HEK293T (cell line): ENCODE results near the gene ZBTB2.

Source experiments
- CTCF ChIA-PET: fragments of 350-600 bp; formaldehyde crosslinking; extraction: SDS; loops from one replicate; lab custom pipeline; 2021; ENCODE audit warnings: antibody characterized with exemption, inconsistent platforms; lab: Yijun Ruan, JAX
- POLR2A ChIA-PET: fragments of 350-600 bp; formaldehyde crosslinking; extraction: SDS; loops from one replicate; lab custom pipeline; 2020; ENCODE audit warnings: antibody characterized with exemption, inconsistent platforms; lab: Yijun Ruan, JAX
- DNase-seq: peaks from one replicate; pipeline ENCODE4 v3.0.0; 2012; ENCODE audit warnings: mixed read lengths; ENCODE audit errors: extremely low spot score
- ARNT ChIP-seq: fragments of 450-650 bp; IDR thresholded peaks from 2 replicates; pipeline ENCODE4 v1.6.1; 2017; ENCODE audit warnings: mild to moderate bottlenecking
- BHLHE40 ChIP-seq: fragments of 450-650 bp; IDR thresholded peaks from 2 replicates; pipeline ENCODE4 v1.6.1; 2016; ENCODE audit warnings: mild to moderate bottlenecking, moderate library complexity, borderline replicate concordance
- CTBP1 ChIP-seq: fragments of 450-650 bp; IDR thresholded peaks from 2 replicates; pipeline ENCODE4 v1.6.1; 2016; ENCODE audit warnings: borderline replicate concordance
- ELF4 ChIP-seq: fragments of 450-650 bp; IDR thresholded peaks from 2 replicates; pipeline ENCODE4 v1.6.1; 2017; ENCODE audit warnings: antibody characterized with exemption
- FOXA1 ChIP-seq: fragments of 450-650 bp; IDR thresholded peaks from 2 replicates; pipeline ENCODE4 v1.6.1; 2016; ENCODE audit warnings: mild to moderate bottlenecking
- FOXK2 ChIP-seq: fragments of 450-650 bp; IDR thresholded peaks from 2 replicates; pipeline ENCODE4 v1.6.1; 2016; ENCODE audit warnings: mild to moderate bottlenecking
- FOXM1 ChIP-seq: fragments of 450-650 bp; IDR thresholded peaks from 2 replicates; pipeline ENCODE4 v1.6.1; 2017; ENCODE audit warnings: mild to moderate bottlenecking, borderline replicate concordance
- HDGF ChIP-seq: fragments of 450-650 bp; IDR thresholded peaks from 2 replicates; pipeline ENCODE4 v1.6.1; 2017; ENCODE audit warnings: antibody characterized with exemption, borderline replicate concordance
- L3MBTL2 ChIP-seq: fragments of 450-650 bp; conservative IDR thresholded peaks from 2 replicates; pipeline ENCODE4 v1.6.1; 2016; ENCODE audit warnings: mild to moderate bottlenecking
- LEF1 ChIP-seq: fragments of 450-650 bp; IDR thresholded peaks from 2 replicates; pipeline ENCODE4 v1.6.1; 2017; ENCODE audit warnings: mild to moderate bottlenecking, borderline replicate concordance
- NFRKB ChIP-seq: fragments of 450-650 bp; IDR thresholded peaks from 2 replicates; pipeline ENCODE4 v1.6.1; 2016; ENCODE audit warnings: mild to moderate bottlenecking, moderate library complexity
- SP1 ChIP-seq: fragments of 450-650 bp; IDR thresholded peaks from 2 replicates; pipeline ENCODE4 v1.6.1; 2017
- SUZ12 ChIP-seq: fragments of 450-650 bp; IDR thresholded peaks from 2 replicates; pipeline ENCODE4 v1.6.1; 2016; ENCODE audit warnings: mild to moderate bottlenecking
- TARDBP ChIP-seq: fragments of 450-650 bp; IDR thresholded peaks from 2 replicates; pipeline ENCODE4 v1.6.1; 2016
- ZNF384 ChIP-seq: fragments of 450-650 bp; IDR thresholded peaks from 2 replicates; pipeline ENCODE4 v1.6.1; 2016
- TF ChIP-seq, protein P1 (sequence below): fragments of 450-650 bp; IDR thresholded peaks from 2 replicates; pipeline ENCODE4 v1.6.1; 2016

ZBTB2 gene, protein sequence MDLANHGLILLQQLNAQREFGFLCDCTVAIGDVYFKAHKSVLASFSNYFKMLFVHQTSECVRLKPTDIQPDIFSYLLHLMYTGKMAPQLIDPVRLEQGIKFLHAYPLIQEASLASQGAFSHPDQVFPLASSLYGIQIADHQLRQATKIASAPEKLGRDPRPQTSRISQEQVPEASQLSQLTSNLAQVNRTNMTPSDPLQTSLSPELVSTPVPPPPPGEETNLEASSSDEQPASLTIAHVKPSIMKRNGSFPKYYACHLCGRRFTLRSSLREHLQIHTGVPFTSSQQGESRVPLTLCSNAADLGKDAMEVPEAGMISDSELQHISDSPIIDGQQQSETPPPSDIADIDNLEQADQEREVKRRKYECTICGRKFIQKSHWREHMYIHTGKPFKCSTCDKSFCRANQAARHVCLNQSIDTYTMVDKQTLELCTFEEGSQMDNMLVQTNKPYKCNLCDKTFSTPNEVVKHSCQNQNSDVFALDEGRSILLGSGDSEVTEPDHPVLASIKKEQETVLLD

DNA sequence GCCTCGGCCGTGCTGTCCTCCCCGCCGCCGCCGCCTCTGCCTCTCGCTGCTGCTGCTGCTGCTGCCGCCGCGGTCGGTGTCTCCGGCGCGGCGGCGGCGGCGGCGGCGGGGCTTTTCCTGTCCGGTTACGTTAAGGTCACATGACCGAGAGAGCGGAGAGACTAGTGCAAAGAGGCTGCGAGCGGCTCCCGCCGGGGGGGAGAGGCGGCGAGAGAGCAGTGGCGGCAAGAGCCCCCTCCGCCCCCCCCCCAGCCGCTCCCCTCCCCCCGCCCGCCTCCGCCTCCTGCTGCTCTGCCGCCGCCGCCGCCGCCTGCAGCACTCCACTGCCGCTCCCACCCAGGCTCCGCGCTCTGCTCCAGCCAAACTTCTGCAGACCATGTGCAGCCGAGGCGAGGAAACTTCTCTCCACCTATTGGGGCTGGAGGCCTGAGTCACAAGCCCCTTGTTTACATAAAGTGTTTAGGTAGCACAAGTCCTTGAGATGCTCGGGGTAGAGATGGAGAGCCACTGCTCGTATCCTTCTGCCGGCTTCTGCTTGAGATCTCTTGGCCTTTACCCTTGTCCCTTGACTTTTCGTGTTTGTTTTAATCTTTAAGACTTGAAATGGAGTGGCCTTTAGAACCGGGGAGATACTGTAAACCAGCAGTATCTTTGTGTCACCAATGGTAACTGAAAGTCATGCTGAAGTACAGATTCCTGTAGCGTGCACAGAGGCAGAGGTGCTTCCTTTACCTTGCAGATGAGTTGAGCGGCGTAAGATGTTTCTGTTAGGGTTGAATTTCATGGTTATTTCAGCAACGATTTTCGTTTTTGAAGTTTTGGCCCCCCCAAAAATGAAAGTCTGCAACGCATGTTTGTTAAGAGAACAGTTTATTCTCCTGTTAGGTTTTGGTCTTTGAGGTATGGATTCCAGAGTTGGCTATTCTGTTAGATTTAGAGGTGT is at the start of gene ZBTB2:
ZBTB2 (minus strand) TSS at position 89 of the 943 bp plus-strand sequence. CDS start 17,922 bp downstream, outside the sequence.
- ChIA-PET CTCF (no interaction called here), POLR2A (no interaction called here)
- peak; percentile 72 for DNase-seq
- TF ChIP-seq ARNT (no peak), L3MBTL2 (peak; percentile 82)

DNA sequence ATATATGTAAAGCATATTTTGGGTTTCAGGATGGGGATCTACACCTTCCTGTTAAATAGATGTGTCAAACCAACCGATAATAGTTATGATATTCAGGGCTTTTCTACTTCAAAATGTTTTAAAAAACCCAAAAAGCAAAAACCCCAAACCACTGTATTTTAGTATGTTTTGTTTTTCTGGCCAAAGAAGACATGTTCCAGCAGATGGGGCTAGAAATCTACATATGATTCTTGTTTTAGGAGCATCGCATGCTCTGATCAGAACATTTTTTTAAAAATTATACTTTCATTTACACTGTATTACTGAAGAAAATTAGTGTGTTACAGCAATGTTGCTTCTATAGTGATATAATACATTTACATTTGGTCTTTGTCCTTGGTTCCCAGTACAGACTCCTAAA is 49.6 kb upstream of the ZBTB2 start:
- ChIA-PET CTCF (interaction anchor here (0.6 to 0.8 kb wide), 3 partner anchors 27 to 761 kb away, joined by 4 to 5 read pairs (median 4); no protein-coding TSS in a partner anchor), POLR2A (interaction anchor here (1.0 kb wide), 1 partner anchor 47 kb away, joined by 4 read pairs; no protein-coding TSS in a partner anchor)
- DNase-seq: no peak
- no peak for TF ChIP-seq ZNF384
- no peak for TF ChIP-seq SP1
- TF ChIP-seq FOXM1: no peak
- no peak for TF ChIP-seq LEF1
- TF ChIP-seq ELF4: no peak
- TF ChIP-seq NFRKB: no peak
- TF ChIP-seq BHLHE40: no peak

DNA sequence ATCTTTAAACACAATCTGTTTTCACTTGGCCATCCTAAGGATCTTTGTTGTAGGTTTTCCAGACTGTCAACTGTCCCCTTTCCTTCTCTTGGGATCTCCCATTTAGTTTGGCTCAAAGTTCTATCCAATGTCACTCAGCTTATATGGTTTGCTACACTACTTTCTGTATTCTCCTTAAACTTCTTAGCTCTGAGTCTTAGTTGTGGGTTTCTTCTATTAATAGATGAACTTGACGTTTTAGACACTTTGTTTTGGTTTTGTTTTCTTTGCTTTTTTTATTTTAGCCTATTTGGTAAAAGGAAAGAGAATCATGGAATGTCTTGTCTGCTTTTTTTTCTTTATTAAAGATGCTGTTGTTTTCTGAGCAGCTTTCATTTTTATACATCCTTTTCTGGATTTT is 49.1 kb upstream of the ZBTB2 start:
- ChIA-PET CTCF (interaction anchor here (0.8 kb wide), 1 partner anchor 761 kb away, joined by 4 read pairs; no protein-coding TSS in a partner anchor), POLR2A (no interaction called here)
- no peak for DNase-seq
- no peak for TF ChIP-seq ELF4
- TF ChIP-seq ZNF384: no peak
- TF ChIP-seq, protein P1, sequence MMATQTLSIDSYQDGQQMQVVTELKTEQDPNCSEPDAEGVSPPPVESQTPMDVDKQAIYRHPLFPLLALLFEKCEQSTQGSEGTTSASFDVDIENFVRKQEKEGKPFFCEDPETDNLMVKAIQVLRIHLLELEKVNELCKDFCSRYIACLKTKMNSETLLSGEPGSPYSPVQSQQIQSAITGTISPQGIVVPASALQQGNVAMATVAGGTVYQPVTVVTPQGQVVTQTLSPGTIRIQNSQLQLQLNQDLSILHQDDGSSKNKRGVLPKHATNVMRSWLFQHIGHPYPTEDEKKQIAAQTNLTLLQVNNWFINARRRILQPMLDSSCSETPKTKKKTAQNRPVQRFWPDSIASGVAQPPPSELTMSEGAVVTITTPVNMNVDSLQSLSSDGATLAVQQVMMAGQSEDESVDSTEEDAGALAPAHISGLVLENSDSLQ: no peak
- TF ChIP-seq LEF1: no peak
- no peak for TF ChIP-seq HDGF
- TF ChIP-seq FOXA1: no peak
- no peak for TF ChIP-seq NFRKB
- TF ChIP-seq SP1: no peak
- TF ChIP-seq BHLHE40: no peak
- no peak for TF ChIP-seq FOXK2
- no peak for TF ChIP-seq FOXM1
- no peak for TF ChIP-seq CTBP1
- TF ChIP-seq TARDBP: no peak
- no peak for TF ChIP-seq SUZ12

DNA sequence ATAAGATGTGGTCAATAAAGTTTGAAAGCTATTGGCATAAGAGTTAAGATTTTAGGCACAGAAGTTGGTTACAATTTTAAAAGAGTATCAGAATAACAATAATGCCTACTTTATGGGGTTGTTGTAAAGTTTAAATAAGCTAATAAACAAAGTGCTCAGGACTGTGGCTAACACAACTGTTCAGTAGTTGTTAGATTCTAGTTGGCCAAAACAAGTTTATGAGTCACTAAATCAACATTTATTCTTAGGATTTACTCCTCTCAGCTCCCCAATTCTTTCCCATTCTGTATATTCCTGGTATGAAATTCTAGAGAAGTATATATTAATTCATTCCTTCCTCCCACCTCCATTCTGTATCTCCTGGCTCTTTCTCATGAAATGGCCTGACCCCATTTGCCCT is 46.0 kb upstream of the ZBTB2 start:
- ChIA-PET POLR2A (interaction anchor here (0.7 to 1.5 kb wide), 2 partner anchors 14 to 27 kb away, joined by 3 to 7 read pairs; partner anchors contain the start of gene RMND1), CTCF (interaction anchor here (0.6 to 1.4 kb wide), 3 partner anchors 31 to 546 kb away, joined by 3 to 6 read pairs (median 3); no protein-coding TSS in a partner anchor)
- no peak for TF ChIP-seq FOXM1
- no peak for TF ChIP-seq SP1
- no peak for TF ChIP-seq ARNT
- no peak for TF ChIP-seq FOXA1
- no peak for TF ChIP-seq CTBP1
- no peak for TF ChIP-seq TARDBP
- no peak for TF ChIP-seq LEF1
- TF ChIP-seq ZNF384: no peak
- no peak for TF ChIP-seq HDGF
- TF ChIP-seq NFRKB: no peak
- TF ChIP-seq, protein P1: no peak
- TF ChIP-seq L3MBTL2: no peak
- no peak for TF ChIP-seq ELF4
- TF ChIP-seq BHLHE40: no peak
- no peak for TF ChIP-seq SUZ12
- TF ChIP-seq FOXK2: no peak
- DNase-seq: no peak

DNA sequence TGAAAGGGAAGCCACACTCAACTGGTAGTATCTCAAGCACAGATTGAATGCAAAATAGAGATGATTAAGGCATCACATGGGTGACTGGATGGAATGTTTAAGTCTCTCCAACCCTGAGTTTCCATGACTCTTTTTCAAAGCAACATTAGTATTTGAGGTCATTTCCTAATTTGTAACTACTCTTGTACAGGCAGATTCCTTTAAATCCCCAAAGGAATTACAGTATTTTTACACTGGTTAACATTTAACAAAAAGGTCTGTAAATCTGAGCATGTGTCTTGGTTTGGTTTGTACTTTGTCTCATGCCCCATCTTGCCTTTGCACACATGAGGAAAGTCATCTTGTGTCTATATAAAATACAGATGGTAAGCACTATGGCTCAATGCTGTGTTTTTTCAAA is 45.4 kb upstream of the ZBTB2 start:
- ChIA-PET CTCF (interaction anchor here (1.4 kb wide), 1 partner anchor 31 kb away, joined by 6 read pairs; no protein-coding TSS in a partner anchor), POLR2A (interaction anchor here (0.7 to 1.5 kb wide), 2 partner anchors 15 to 26 kb away, joined by 3 to 7 read pairs; partner anchors contain the start of gene RMND1)
- DNase-seq: no peak
- no peak for TF ChIP-seq SUZ12
- TF ChIP-seq FOXM1: no peak
- no peak for TF ChIP-seq FOXA1
- no peak for TF ChIP-seq LEF1
- TF ChIP-seq HDGF: no peak
- TF ChIP-seq SP1: no peak
- no peak for TF ChIP-seq ZNF384
- no peak for TF ChIP-seq ARNT

DNA sequence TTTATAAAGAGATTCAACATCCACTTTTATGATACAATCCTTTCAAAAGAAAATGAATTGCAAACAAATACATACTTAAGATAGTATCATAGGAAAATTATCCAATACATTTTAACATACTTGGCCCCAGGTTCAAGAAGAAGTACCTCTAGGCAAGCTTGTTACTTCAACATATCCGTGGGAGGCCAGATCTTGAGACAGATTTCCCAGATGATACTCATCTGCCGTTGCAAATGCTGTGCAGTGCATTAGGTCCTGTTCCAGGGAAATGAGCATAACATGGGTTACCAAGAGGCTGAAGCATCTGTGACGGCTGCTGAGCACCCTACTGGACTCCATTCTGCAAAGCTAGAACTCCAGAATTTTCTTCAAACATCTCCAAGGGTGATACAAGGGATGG is 44.9 kb upstream of the ZBTB2 start:
- CTCF ChIA-PET: no interaction called here
- POLR2A ChIA-PET: no interaction called here
- DNase-seq: no peak
- no peak for TF ChIP-seq HDGF
- no peak for TF ChIP-seq FOXA1
- TF ChIP-seq ZNF384: no peak
- no peak for TF ChIP-seq FOXM1
- TF ChIP-seq CTBP1: no peak
- no peak for TF ChIP-seq NFRKB
- TF ChIP-seq, protein P1: no peak
- TF ChIP-seq SP1: no peak
- TF ChIP-seq ARNT: no peak
- no peak for TF ChIP-seq L3MBTL2
- TF ChIP-seq FOXK2: no peak
- no peak for TF ChIP-seq ELF4
- TF ChIP-seq LEF1: no peak
- TF ChIP-seq BHLHE40: no peak
- no peak for TF ChIP-seq TARDBP
- TF ChIP-seq SUZ12: no peak
